NB4 (cell line): Measurements from ENCODE around the gene VAV2.

ENCODE experiments used
- CTCF ChIP-seq: IDR thresholded peaks from one replicate; pipeline ENCODE4 v1.5.1; 2012; ENCODE audit warnings: low read depth, low read length
- MYC ChIP-seq: IDR thresholded peaks from 2 replicates; pipeline ENCODE4 v1.6.1; 2011; ENCODE audit warnings: low read depth, low read length
- POLR2A ChIP-seq: IDR thresholded peaks from 2 replicates; pipeline ENCODE4 v1.6.1; 2011; ENCODE audit warnings: mild to moderate bottlenecking; ENCODE audit not compliant: insufficient read length; ENCODE audit errors: extremely low read depth

- no peak for TF ChIP-seq MYC
- no peak for TF ChIP-seq CTCF
- no peak for TF ChIP-seq POLR2A
Observed at GRCh38 chr9:134033516-134034214, 41.5 kb upstream of the VAV2 start.
